K562 (cell line): ENCODE results near the gene DUSP9. TPM values are rescaled to one million over a fixed set of nuclear protein-coding genes. Genes with fewer than 3 reads are reported as not detected.
A peak's percentile ranks its signal among the peaks of the same experiment; 100 is the strongest.
"Not testable (repeated sequence)": the region's sequence is repeated elsewhere in the genome, so short reads cannot be mapped to it uniquely, and the experiment has no call there.

Source experiments
- ATAC-seq: fragments of 200-7000 bp; cut with Tn5 transposase; 3 replicates; pipeline ENCODE4 v1.9.1; 2020; ENCODE audit warnings: moderate library complexity
- BruUV-seq: library from RNA; stranded (reverse); fragments of 400-500 nt; replicated peaks from 2 replicates; lab custom pipeline; 2021; lab: Mats Ljungman, UMichigan
- CTCF ChIA-PET: fragments of 300-600 bp; formaldehyde crosslinking; extraction: SDS; loops from one replicate; lab custom pipeline; 2021; ENCODE audit warnings: low intra/inter-chr PET ratio; lab: Yijun Ruan, JAX
- POLR2A ChIA-PET: fragments of 300-600, 350-650 bp; sonication (Branson Sonifier 250); formaldehyde crosslinking; extraction: SDS; loops from one replicate; lab custom pipeline; 2021; ENCODE audit warnings: antibody characterized with exemption, inconsistent platforms; lab: Yijun Ruan, JAX
- DNase-seq, 4 experiments: peaks; one replicate each; pipeline versions ENCODE4 v3.0.0 to v3.0.0-alpha.2; 2011 to 2018; ENCODE audit warnings: low spot score in 3 of 4, mixed read lengths in 3 of 4; ENCODE audit errors: extremely low read depth in 1 of 4
- FAIRE-seq: peaks from 2 replicates; lab custom pipeline; 2011; peaks lifted over from hg19 to GRCh38; lab: Jason Lieb, UNC
- H2AFZ ChIP-seq: 2 replicates; pipeline ENCODE4 v1.6.0; 2011; ENCODE audit warnings: low read depth, low read length, control low read depth, inconsistent platforms
- H3K27ac ChIP-seq: fragments of 200-600 bp; 3 replicates; pipeline ENCODE4 v1.8.0; 2011; ENCODE audit warnings: low read depth, mild to moderate bottlenecking, control low read depth, inconsistent platforms, low read length, moderate library complexity, mixed read lengths; ENCODE audit errors: extremely low read depth
- H3K27me3 ChIP-seq, 2 experiments: fragments of 300-600 bp in 1 of 2; 2 replicates in 1 of 2; 3 replicates in 1 of 2; pipeline versions ENCODE4 v1.6.0 to v1.8.0; 2011; ENCODE audit warnings: inconsistent platforms in 2 of 2, low read length in 2 of 2, mild to moderate bottlenecking in 1 of 2, mixed read lengths in 1 of 2, moderate library complexity in 1 of 2; ENCODE audit not compliant: control insufficient read depth in 2 of 2, insufficient read depth in 2 of 2
- H3K36me3 ChIP-seq: fragments of 300-600 bp; 3 replicates; pipeline ENCODE4 v1.8.0; 2011; ENCODE audit warnings: mild to moderate bottlenecking, low read length, inconsistent platforms; ENCODE audit not compliant: control insufficient read depth, insufficient read depth
- H3K4me1 ChIP-seq, 2 experiments: fragments of 200-600 bp in 1 of 2; replicated peaks in 1 of 2; 2 replicates in 1 of 2; 3 replicates in 1 of 2; pipeline versions ENCODE4 v1.5.1 to v1.8.0; 2011; ENCODE audit warnings: inconsistent platforms in 2 of 2, low read length in 2 of 2, mild to moderate bottlenecking in 1 of 2, mixed read lengths in 1 of 2, moderate library complexity in 1 of 2; ENCODE audit not compliant: control insufficient read depth in 2 of 2, insufficient read depth in 2 of 2
- H3K4me2 ChIP-seq: 2 replicates; pipeline ENCODE4 v1.6.1; 2011; ENCODE audit warnings: low read length, control low read depth, inconsistent platforms, mixed read lengths; ENCODE audit not compliant: insufficient read depth
- H3K4me3 ChIP-seq: fragments of 200-600 bp; sonication (generic), shearing (Covaris generic); 2 replicates; pipeline ENCODE4 v1.5.1; 2016; ENCODE audit warnings: control low read depth, inconsistent platforms
- H3K79me2 ChIP-seq: fragments of 200-600 bp; 3 replicates; pipeline ENCODE4 v1.8.0; 2011; ENCODE audit warnings: low read length, inconsistent platforms; ENCODE audit not compliant: control insufficient read depth, insufficient read depth
- H3K9ac ChIP-seq, 2 experiments: 2 replicates each; pipeline versions ENCODE4 v1.6.0 to v1.6.1; 2011; ENCODE audit warnings: low read depth in 2 of 2, low read length in 2 of 2, control low read depth in 1 of 2, inconsistent platforms in 1 of 2, mild to moderate bottlenecking in 1 of 2, mixed read lengths in 1 of 2; ENCODE audit not compliant: insufficient read depth in 1 of 2
- H3K9me1 ChIP-seq: one replicate; pipeline ENCODE4 v1.6.0; 2011; ENCODE audit warnings: inconsistent platforms, mild to moderate bottlenecking, low read length, moderate library complexity; ENCODE audit not compliant: control insufficient read depth, insufficient read depth
- H3K9me3 ChIP-seq: replicated peaks from 2 replicates; pipeline ENCODE4 v1.5.1; 2011; ENCODE audit warnings: low read depth, low read length, inconsistent platforms; ENCODE audit not compliant: control insufficient read depth, insufficient read depth
- H4K20me1 ChIP-seq: replicated peaks from 2 replicates; pipeline ENCODE4 v1.6.1; 2011; ENCODE audit warnings: low read length, inconsistent platforms, mixed read lengths; ENCODE audit not compliant: control insufficient read depth, insufficient read depth
- ASH1L ChIP-seq: fragments of 450-650 bp; IDR thresholded peaks from 2 replicates; pipeline ENCODE4 v1.6.1; 2018; ENCODE audit warnings: borderline replicate concordance, mild to moderate bottlenecking, low read depth; ENCODE audit not compliant: partially characterized antibody
- DACH1 ChIP-seq: fragments of 450-650 bp; IDR thresholded peaks from 2 replicates; pipeline ENCODE4 v1.6.1; 2018; ENCODE audit not compliant: partially characterized antibody
- HDAC8 ChIP-seq: fragments of 450-650 bp; IDR thresholded peaks from 2 replicates; pipeline ENCODE4 v1.6.1; 2016; ENCODE audit warnings: mild to moderate bottlenecking, missing genetic modification characterization, moderate library complexity, missing compliant biosample characterization
- POLR2G ChIP-seq: fragments of 200-400 bp; formaldehyde crosslinking; IDR thresholded peaks from 2 replicates; pipeline ENCODE4 v1.6.1; 2017; ENCODE audit warnings: low read depth, mild to moderate bottlenecking, antibody characterized with exemption, low read length, moderate library complexity
- ZMIZ1 ChIP-seq, 2 experiments: fragments of 150-350 bp in 1 of 2; IDR thresholded peaks; 2 replicates each; pipeline ENCODE4 v1.6.1; 2012 to 2016; ENCODE audit warnings: low read depth in 2 of 2, low read length in 2 of 2, mild to moderate bottlenecking in 1 of 2, moderate library complexity in 1 of 2
- ZNF3 ChIP-seq: fragments of 250-450 bp; sonication (Bioruptor Pico); IDR thresholded peaks from 2 replicates; pipeline ENCODE4 v1.5.0; 2021; ENCODE audit warnings: mild to moderate bottlenecking, moderate library complexity
- ZNF384 ChIP-seq: IDR thresholded peaks from 2 replicates; pipeline ENCODE4 v1.6.1; 2012; ENCODE audit warnings: low read depth, low read length, improper control_type of control experiment
- WGBS: fragments of 100-300 bp; shearing (Covaris generic); methylation state at CpG from one replicate; pipeline ENCODE4 v1.1.6; 2016; ENCODE audit warnings: low coverage, mixed read lengths; ENCODE audit not compliant: insufficient coverage; ENCODE audit errors: missing lambda C conversion rate; 5-methylcytosine and 5-hydroxymethylcytosine counted together
- in situ Hi-C: fragments of 300-500 bp; cut with MboI; formaldehyde crosslinking; loops from 4 replicates; pipeline ENCODE4 v1.15.0; 2018; ENCODE audit warnings: inconsistent platforms, mixed read lengths
- intact Hi-C: fragments of 100-400 bp; cut with micrococcal nuclease; formaldehyde crosslinking; loops from 2 replicates; pipeline ENCODE4 v1.14.2; 2022
- polyA plus RNA-seq, 8 experiments: library from polyadenylated mRNA; depleted of rRNA in 4 of 8; stranded (reverse) in 5 of 8; unstranded in 3 of 8; fragments of >200 nt; fragmentation: Nextera tagmentation in 2 of 8; fragmentation: Illumina TruSeq in 1 of 8; extraction: Ambion mirVana in 2 of 8; extraction: Trizol in 1 of 8; gene quantifications; 2 replicates each; pipeline versions ENCODE4 v1.2.1 to v1.2.3, GENCODE V29; 2011 to 2014; ENCODE audit warnings: inconsistent platforms in 1 of 8, missing spikeins in 1 of 8
- total RNA-seq, 7 experiments: library from RNA; depleted of rRNA in 6 of 7; stranded (reverse); fragments of >200 nt in 6 of 7; fragmentation: Illumina TruSeq in 2 of 7; extraction: Trizol in 2 of 7; gene quantifications; 2 replicates each; pipeline versions ENCODE4 v1.2.1 to v1.2.3, GENCODE V29; 2011 to 2021; ENCODE audit warnings: low replicate concordance in 1 of 7
- TF ChIP-seq, protein P1 (sequence below), 2 experiments: IDR thresholded peaks; 2 replicates each; pipeline ENCODE4 v1.6.1; 2011; ENCODE audit warnings: borderline replicate concordance in 1 of 2, control low read depth in 1 of 2, low read depth in 1 of 2, low read length in 1 of 2, mild to moderate bottlenecking in 1 of 2, mixed read lengths in 1 of 2, moderate library complexity in 1 of 2; ENCODE audit not compliant: insufficient read depth in 1 of 2, insufficient read length in 1 of 2, poor library complexity in 1 of 2, severe bottlenecking in 1 of 2; ENCODE audit errors: extremely low read depth in 1 of 2

Gene DUSP9
- total and polyA plus RNA-seq, 9 of the 15 experiments (the other 6 are each of a cell fraction or from before 2014, with no cell fraction given): 0.11 to 14.1 (median 5.5) TPM

- intact Hi-C loops, DNase-seq, H3K9me1 ChIP-seq: not testable (repeated sequence)
- TF ChIP-seq POLR2G: peak; percentile 46
- TF ChIP-seq, all 486 proteins: peak for 1; not testable (repeated sequence) for 485
- 87% methylated on average over 3 of the region's 18 CpGs for WGBS
- ATAC-seq, BruUV-seq, in situ Hi-C loops, H3K27me3 ChIP-seq, H2AFZ ChIP-seq, H3K4me2 ChIP-seq, FAIRE-seq, H3K9me3 ChIP-seq, H3K9ac ChIP-seq, CTCF ChIA-PET, H4K20me1 ChIP-seq, POLR2A ChIA-PET, H3K4me3 ChIP-seq, H3K79me2 ChIP-seq, H3K27ac ChIP-seq: not testable (repeated sequence)
- peaks cover 0 to 10% of the 10 kb centered on the region in 2 experiments; a peak in 2 of 5 replicates for H3K4me1 ChIP-seq
- peaks cover 66% of the 10 kb centered on the region; the same call in 1 of the 3 replicates for H3K36me3 ChIP-seq
Measured at GRCh38 chrX:153699784-153700371, 52.9 kb downstream of the DUSP9 start.

GRCh38 chrX:153700376-153700945, 53.5 kb downstream of the DUSP9 start:
- POLR2A ChIA-PET: no interaction called here
- Histone ChIP-seq H2AFZ (no peak overlapping the region), H3K4me1 (peaks cover 0 to 7% of the 10 kb centered on the region in 2 experiments; a peak in 1 of 5 replicates), H3K4me2 (no peak overlapping the region), H3K9me3 (no peaks in the 10 kb centered on the region), H3K9ac (no peak overlapping the region), H3K27me3 (no peaks in the 10 kb centered on the region), H3K36me3 (peaks cover 68% of the 10 kb centered on the region; the same call in 1 of the 3 replicates), H3K4me3 (no peak overlapping the region), H4K20me1 (no peaks in the 10 kb centered on the region), H3K79me2 (no peaks in the 10 kb centered on the region), H3K27ac (no peak overlapping the region), H3K9me1 (no peaks in the 10 kb centered on the region)
- DNase-seq (no peak), ATAC-seq (no peak), FAIRE-seq (no peak)
- CTCF ChIA-PET: no interaction called here
- WGBS: 85% methylated on average over 4 of the region's 15 CpGs
- in situ Hi-C loops (no loop called here), intact Hi-C loops (no loop called here)
- TSS peak; percentile 60 for BruUV-seq
- TF ChIP-seq ZNF384 (no peak), ZMIZ1 (IDR thresholded peaks at IDR 0.05; ENCODE audit: low read depth in 2 of 2, low read length in 2 of 2) (no peak), ASH1L (no peak), DACH1 (no peak), HDAC8 (no peak), ZNF3 (CRISPR knock-in tag) (no peak)
- TF ChIP-seq, protein P1, sequence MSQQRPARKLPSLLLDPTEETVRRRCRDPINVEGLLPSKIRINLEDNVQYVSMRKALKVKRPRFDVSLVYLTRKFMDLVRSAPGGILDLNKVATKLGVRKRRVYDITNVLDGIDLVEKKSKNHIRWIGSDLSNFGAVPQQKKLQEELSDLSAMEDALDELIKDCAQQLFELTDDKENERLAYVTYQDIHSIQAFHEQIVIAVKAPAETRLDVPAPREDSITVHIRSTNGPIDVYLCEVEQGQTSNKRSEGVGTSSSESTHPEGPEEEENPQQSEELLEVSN (IDR thresholded peaks at IDR 0.05; ENCODE audit: borderline replicate concordance in 1 of 2, extremely low read depth in 1 of 2, insufficient read depth in 1 of 2, insufficient read length in 1 of 2, low read depth in 1 of 2, low read length in 1 of 2, poor library complexity in 1 of 2, severe bottlenecking in 1 of 2): no peak
